22Rv1 (cell line): ENCODE results near the gene LMBRD1.

Source experiments
- ZFX ChIP-seq: fragments of 450-650 bp; IDR thresholded peaks from 2 replicates; pipeline ENCODE4 v1.6.1; 2017; ENCODE audit warnings: antibody characterized with exemption, borderline replicate concordance
- TF ChIP-seq, protein P1 (sequence below): fragments of 450-650 bp; IDR thresholded peaks from 2 replicates; pipeline ENCODE4 v1.5.1; 2017; ENCODE audit warnings: mild to moderate bottlenecking

DNA sequence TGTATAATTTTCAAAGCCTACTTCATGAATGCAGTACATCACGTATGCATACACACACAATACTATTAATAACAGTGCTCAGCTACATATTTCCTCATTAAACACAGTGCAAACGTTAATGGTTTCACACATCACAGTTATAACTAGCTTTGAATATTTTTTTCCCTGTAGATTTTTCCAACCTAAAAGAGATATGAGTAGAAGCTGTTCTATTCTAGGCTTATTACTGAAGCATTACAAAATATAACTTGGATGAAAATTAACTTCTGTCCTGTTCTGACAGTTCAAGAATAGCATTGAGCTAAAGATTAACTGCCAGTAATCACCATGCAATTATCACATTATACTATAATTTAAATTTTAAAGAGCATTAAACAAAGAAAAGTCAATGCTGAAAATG is 6.2 kb downstream of the LMBRD1 start:
- TF ChIP-seq, protein P1, sequence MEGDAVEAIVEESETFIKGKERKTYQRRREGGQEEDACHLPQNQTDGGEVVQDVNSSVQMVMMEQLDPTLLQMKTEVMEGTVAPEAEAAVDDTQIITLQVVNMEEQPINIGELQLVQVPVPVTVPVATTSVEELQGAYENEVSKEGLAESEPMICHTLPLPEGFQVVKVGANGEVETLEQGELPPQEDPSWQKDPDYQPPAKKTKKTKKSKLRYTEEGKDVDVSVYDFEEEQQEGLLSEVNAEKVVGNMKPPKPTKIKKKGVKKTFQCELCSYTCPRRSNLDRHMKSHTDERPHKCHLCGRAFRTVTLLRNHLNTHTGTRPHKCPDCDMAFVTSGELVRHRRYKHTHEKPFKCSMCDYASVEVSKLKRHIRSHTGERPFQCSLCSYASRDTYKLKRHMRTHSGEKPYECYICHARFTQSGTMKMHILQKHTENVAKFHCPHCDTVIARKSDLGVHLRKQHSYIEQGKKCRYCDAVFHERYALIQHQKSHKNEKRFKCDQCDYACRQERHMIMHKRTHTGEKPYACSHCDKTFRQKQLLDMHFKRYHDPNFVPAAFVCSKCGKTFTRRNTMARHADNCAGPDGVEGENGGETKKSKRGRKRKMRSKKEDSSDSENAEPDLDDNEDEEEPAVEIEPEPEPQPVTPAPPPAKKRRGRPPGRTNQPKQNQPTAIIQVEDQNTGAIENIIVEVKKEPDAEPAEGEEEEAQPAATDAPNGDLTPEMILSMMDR: no peak
- no peak for TF ChIP-seq ZFX
